GM23338 (cell line): ENCODE measurements around the gene AGA. TPM values are rescaled to one million over a fixed set of nuclear protein-coding genes. Genes with fewer than 3 reads are reported as not detected.

ENCODE experiments used
- ATAC-seq: fragments of 200-7000 bp; cut with Tn5 transposase; 3 replicates; pipeline ENCODE4 v1.9.1; 2020
- DNase-seq: peaks from one replicate; pipeline ENCODE4 v3.0.0-alpha.2; 2015; ENCODE audit warnings: low spot score
- H2AFZ ChIP-seq: fragments of 200-600 bp; sonication (generic); 2 replicates; pipeline ENCODE4 v1.8.0; 2016; ENCODE audit warnings: antibody characterized with exemption, mild to moderate bottlenecking, moderate library complexity
- H3F3A ChIP-seq: fragments of 200-600 bp; sonication (generic); replicated peaks from 2 replicates; pipeline ENCODE4 v1.8.0; 2017; ENCODE audit warnings: antibody characterized with exemption, mixed run types, low read depth
- H3K27ac ChIP-seq: fragments of 200-600 bp; sonication (generic); 2 replicates; pipeline ENCODE4 v1.6.1; 2016; ENCODE audit warnings: low read depth
- H3K27me3 ChIP-seq: fragments of 200-600 bp; sonication (generic); 2 replicates; pipeline ENCODE4 v1.8.0; 2016; ENCODE audit warnings: mild to moderate bottlenecking, mixed run types, moderate library complexity; ENCODE audit not compliant: insufficient read depth
- H3K36me3 ChIP-seq: fragments of 200-600 bp; sonication (generic); 2 replicates; pipeline ENCODE4 v1.8.0; 2016; ENCODE audit warnings: mild to moderate bottlenecking; ENCODE audit not compliant: insufficient read depth
- H3K4me1 ChIP-seq: fragments of 200-600 bp; sonication (generic); 2 replicates; pipeline ENCODE4 v1.8.0; 2016; ENCODE audit warnings: mild to moderate bottlenecking, moderate library complexity; ENCODE audit not compliant: insufficient read depth
- H3K4me2 ChIP-seq: fragments of 200-600 bp; sonication (generic); 2 replicates; pipeline ENCODE4 v1.7.1; 2017; ENCODE audit warnings: mixed run types
- H3K4me3 ChIP-seq: fragments of 200-600 bp; sonication (generic); 2 replicates; pipeline ENCODE4 v1.6.1; 2016; ENCODE audit warnings: mixed run types
- H3K79me2 ChIP-seq: fragments of 200-600 bp; sonication (generic); replicated peaks from 2 replicates; pipeline ENCODE4 v1.8.0; 2017; ENCODE audit warnings: mild to moderate bottlenecking; ENCODE audit not compliant: insufficient read depth
- H3K9me2 ChIP-seq: fragments of 200-600 bp; sonication (generic); 2 replicates; pipeline ENCODE4 v1.8.0; 2017; ENCODE audit not compliant: insufficient read depth
- H4K20me1 ChIP-seq: fragments of 200-600 bp; sonication (generic); replicated peaks from 2 replicates; pipeline ENCODE4 v1.8.0; 2017; ENCODE audit warnings: mild to moderate bottlenecking; ENCODE audit not compliant: insufficient read depth
- H3K27ac Mint-ChIP-seq: 2 replicates; pipeline ENCODE4 v1.8.0; 2020; ENCODE audit warnings: inconsistent platforms, mild to moderate bottlenecking, moderate library complexity, mixed read lengths
- H3K27me3 Mint-ChIP-seq: 3 replicates; pipeline ENCODE4 v1.8.0; 2022; ENCODE audit warnings: low read depth, mild to moderate bottlenecking, moderate library complexity, mixed read lengths, inconsistent platforms; ENCODE audit not compliant: insufficient read depth, poor library complexity
- H3K36me3 Mint-ChIP-seq: 3 replicates; pipeline ENCODE4 v1.8.0; 2021; ENCODE audit warnings: low read depth, mild to moderate bottlenecking, inconsistent platforms, moderate library complexity, mixed read lengths
- H3K4me1 Mint-ChIP-seq: 3 replicates; pipeline ENCODE4 v1.8.0; 2020; ENCODE audit warnings: mild to moderate bottlenecking, inconsistent platforms, mixed read lengths
- H3K4me3 Mint-ChIP-seq: 3 replicates; pipeline ENCODE4 v1.8.0; 2021; ENCODE audit warnings: moderate library complexity, mild to moderate bottlenecking, inconsistent platforms, mixed read lengths
- H3K9me3 Mint-ChIP-seq: 3 replicates; pipeline ENCODE4 v1.8.0; 2020; ENCODE audit warnings: moderate library complexity, mild to moderate bottlenecking, inconsistent platforms, mixed read lengths
- CREB1 ChIP-seq: fragments of 250-450 bp; sonication (Bioruptor Pico); IDR thresholded peaks from 2 replicates; pipeline ENCODE4 v1.5.0; 2020; ENCODE audit warnings: low read depth, mild to moderate bottlenecking, moderate library complexity
- CTCF ChIP-seq, 2 experiments: fragments of 200-600 bp in 1 of 2; sonication (generic) in 1 of 2; conservative IDR thresholded peaks; 2 replicates each; pipeline versions ENCODE4 v1.5.1 to v1.6.1; 2016 to 2017; ENCODE audit warnings: antibody characterized with exemption in 2 of 2, low read depth in 2 of 2, mild to moderate bottlenecking in 2 of 2, moderate library complexity in 1 of 2
- ETS1 ChIP-seq: IDR thresholded peaks from 2 replicates; pipeline ENCODE4 v1.6.1; 2016; ENCODE audit warnings: antibody characterized with exemption
- EZH2 ChIP-seq: fragments of 200-600 bp; sonication (generic); IDR thresholded peaks from one replicate; pipeline ENCODE4 v1.8.0; 2017; ENCODE audit warnings: antibody characterized with exemption, mild to moderate bottlenecking, low read depth; ENCODE audit not compliant: unreplicated experiment
- EZH2phosphoT487 ChIP-seq: fragments of 200-600 bp; sonication (generic); IDR thresholded peaks from one replicate; pipeline ENCODE4 v1.8.1; 2018; ENCODE audit warnings: antibody characterized with exemption; ENCODE audit not compliant: unreplicated experiment
- JUNB ChIP-seq: IDR thresholded peaks from one replicate; pipeline ENCODE4 v1.6.1; 2016; ENCODE audit warnings: antibody characterized with exemption; ENCODE audit not compliant: unreplicated experiment
- NANOG ChIP-seq: IDR thresholded peaks from 2 replicates; pipeline ENCODE4 v1.6.1; 2016; ENCODE audit warnings: antibody characterized with exemption, borderline replicate concordance
- POLR2AphosphoS5 ChIP-seq: IDR thresholded peaks from 2 replicates; pipeline ENCODE4 v1.6.1; 2016; ENCODE audit warnings: antibody characterized with exemption, low read depth
- REST ChIP-seq: IDR thresholded peaks from one replicate; pipeline ENCODE4 v1.6.1; 2018; ENCODE audit warnings: antibody characterized with exemption; ENCODE audit not compliant: unreplicated experiment
- STAT1 ChIP-seq: IDR thresholded peaks from one replicate; pipeline ENCODE4 v1.6.1; 2016; ENCODE audit warnings: antibody characterized with exemption; ENCODE audit not compliant: unreplicated experiment
- ZNF114 ChIP-seq: fragments of 250-450 bp; sonication (Bioruptor Pico); IDR thresholded peaks from 2 replicates; pipeline ENCODE4 v1.5.0; 2020; ENCODE audit warnings: mild to moderate bottlenecking, moderate library complexity
- ZNF331 ChIP-seq: fragments of 250-450 bp; sonication (Bioruptor Pico); IDR thresholded peaks from 2 replicates; pipeline ENCODE4 v1.5.0; 2020; ENCODE audit warnings: low read depth, mild to moderate bottlenecking, moderate library complexity
- ZNF462 ChIP-seq: fragments of 250-450 bp; sonication (Bioruptor Pico); IDR thresholded peaks from 2 replicates; pipeline ENCODE4 v1.5.0; 2020; ENCODE audit warnings: mild to moderate bottlenecking, moderate library complexity
- polyA plus RNA-seq: library from polyadenylated mRNA; unstranded; fragments of >200 nt; fragmentation: Nextera tagmentation; extraction: Ambion mirVana; gene quantifications from 2 replicates; pipeline ENCODE4 v1.2.1, GENCODE V29; 2016
- total RNA-seq: library from RNA; depleted of rRNA; stranded (reverse); fragments of >200 nt; shearing (Covaris generic); gene quantifications from 2 replicates; pipeline ENCODE4 v1.2.3, GENCODE V29; 2014

The AGA gene
- total and polyA plus RNA-seq, 2 experiments from 2014 or later: 5.5 to 12.8 TPM

GRCh38 chr4:177385576-177386277, 56.5 kb downstream of the AGA start:
- Histone ChIP-seq H3K4me3 (no peak overlapping the region), H4K20me1 (no peaks in the 10 kb centered on the region), H3K79me2 (no peaks in the 10 kb centered on the region), H3K4me1 (no peaks in the 10 kb centered on the region), H3K4me2 (no peak overlapping the region), H2AFZ (no peak overlapping the region), H3K27ac (no peak overlapping the region), H3F3A (no peaks in the 10 kb centered on the region), H3K36me3 (no peaks in the 10 kb centered on the region), H3K27me3 (no peaks in the 10 kb centered on the region), H3K9me2 (no peaks in the 10 kb centered on the region)
- ATAC-seq (no peak), DNase-seq (no peak)
- Mint-ChIP-seq H3K27ac (no peak overlapping the region), H3K9me3 (peaks cover 9% of the 10 kb centered on the region; the same call in 2 of the 3 replicates), H3K4me3 (no peak overlapping the region), H3K36me3 (peaks cover 6% of the 10 kb centered on the region; the same call in 2 of the 3 replicates), H3K4me1 (no peaks in the 10 kb centered on the region; the same call in 2 of the 3 replicates), H3K27me3 (no peaks in the 10 kb centered on the region)
- TF ChIP-seq ZNF114 (CRISPR knock-in tag) (no peak), ZNF462 (CRISPR knock-in tag) (no peak), EZH2 (no peak), ETS1 (no peak), ZNF331 (CRISPR knock-in tag) (no peak), EZH2phosphoT487 (no peak), CREB1 (CRISPR knock-in tag) (no peak), REST (no peak), CTCF (conservative IDR thresholded peaks at IDR 0.05; ENCODE audit: low read depth in 2 of 2) (no peak), JUNB (no peak), NANOG (no peak), STAT1 (no peak), POLR2AphosphoS5 (no peak)
